HG02970 (cell line): ENCODE results near the gene KRT80.

Source experiments
- ATAC-seq: cut with Tn5 transposase; IDR thresholded peaks from one replicate; pipeline ENCODE4 v1.9.1; 2021; ENCODE audit warnings: mild to moderate bottlenecking, moderate library complexity, moderate number of reproducible peaks; ENCODE audit not compliant: unreplicated experiment, low FRiP score

Gene KRT80

GRCh38 chr12:52211716-52212585 lies 20.1 kb upstream of the KRT80 start:
- ATAC-seq = no peak

GRCh38 chr12:52210925-52211650 lies 19.3 kb upstream of the KRT80 start:
- no peak for ATAC-seq

GRCh38 chr12:52210186-52210924 lies 18.5 kb upstream of the KRT80 start:
- no peak for ATAC-seq

- no peak for ATAC-seq
Observed at GRCh38 chr12:52209321-52209720, 17.5 kb upstream of the KRT80 start.

- no peak for ATAC-seq
Observed at GRCh38 chr12:52208424-52209165, 16.8 kb upstream of the KRT80 start.

GRCh38 chr12:52207895-52208294 lies 16.1 kb upstream of the KRT80 start:
- no peak for ATAC-seq

- ATAC-seq = no peak
Observed at GRCh38 chr12:52207106-52207505, 15.3 kb upstream of the KRT80 start.

- no peak for ATAC-seq
Observed at GRCh38 chr12:52206304-52207040, 14.7 kb upstream of the KRT80 start.

GRCh38 chr12:52205612-52206303 lies 13.9 kb upstream of the KRT80 start:
- ATAC-seq = no peak

GRCh38 chr12:52204931-52205505 lies 13.2 kb upstream of the KRT80 start:
- ATAC-seq = no peak

GRCh38 chr12:52204095-52204930 lies 12.5 kb upstream of the KRT80 start:
- no peak for ATAC-seq

GRCh38 chr12:52203079-52203921 lies 11.5 kb upstream of the KRT80 start:
- ATAC-seq = no peak

GRCh38 chr12:52202361-52203078 lies 10.7 kb upstream of the KRT80 start:
- no peak for ATAC-seq

- ATAC-seq = no peak
Observed at GRCh38 chr12:52201451-52201839, 9.6 kb upstream of the KRT80 start.

GRCh38 chr12:52200781-52201450 lies 9.1 kb upstream of the KRT80 start:
- no peak for ATAC-seq
